GM23338 (cell line): ENCODE results near the gene YPEL2. TPM values are rescaled to one million over a fixed set of nuclear protein-coding genes. Genes with fewer than 3 reads are reported as not detected.
A peak's percentile ranks its signal among the peaks of the same experiment; 100 is the strongest.

Experiments
- ATAC-seq: fragments of 200-7000 bp; cut with Tn5 transposase; 3 replicates; pipeline ENCODE4 v1.9.1; 2020
- DNase-seq: peaks from one replicate; pipeline ENCODE4 v3.0.0-alpha.2; 2015; ENCODE audit warnings: low spot score
- H2AFZ ChIP-seq: fragments of 200-600 bp; sonication (generic); 2 replicates; pipeline ENCODE4 v1.8.0; 2016; ENCODE audit warnings: antibody characterized with exemption, mild to moderate bottlenecking, moderate library complexity
- H3F3A ChIP-seq: fragments of 200-600 bp; sonication (generic); replicated peaks from 2 replicates; pipeline ENCODE4 v1.8.0; 2017; ENCODE audit warnings: antibody characterized with exemption, mixed run types, low read depth
- H3K27ac ChIP-seq: fragments of 200-600 bp; sonication (generic); 2 replicates; pipeline ENCODE4 v1.6.1; 2016; ENCODE audit warnings: low read depth
- H3K27me3 ChIP-seq: fragments of 200-600 bp; sonication (generic); 2 replicates; pipeline ENCODE4 v1.8.0; 2016; ENCODE audit warnings: mild to moderate bottlenecking, mixed run types, moderate library complexity; ENCODE audit not compliant: insufficient read depth
- H3K36me3 ChIP-seq: fragments of 200-600 bp; sonication (generic); 2 replicates; pipeline ENCODE4 v1.8.0; 2016; ENCODE audit warnings: mild to moderate bottlenecking; ENCODE audit not compliant: insufficient read depth
- H3K4me1 ChIP-seq: fragments of 200-600 bp; sonication (generic); 2 replicates; pipeline ENCODE4 v1.8.0; 2016; ENCODE audit warnings: mild to moderate bottlenecking, moderate library complexity; ENCODE audit not compliant: insufficient read depth
- H3K4me2 ChIP-seq: fragments of 200-600 bp; sonication (generic); 2 replicates; pipeline ENCODE4 v1.7.1; 2017; ENCODE audit warnings: mixed run types
- H3K4me3 ChIP-seq: fragments of 200-600 bp; sonication (generic); 2 replicates; pipeline ENCODE4 v1.6.1; 2016; ENCODE audit warnings: mixed run types
- H3K79me2 ChIP-seq: fragments of 200-600 bp; sonication (generic); replicated peaks from 2 replicates; pipeline ENCODE4 v1.8.0; 2017; ENCODE audit warnings: mild to moderate bottlenecking; ENCODE audit not compliant: insufficient read depth
- H3K9me2 ChIP-seq: fragments of 200-600 bp; sonication (generic); 2 replicates; pipeline ENCODE4 v1.8.0; 2017; ENCODE audit not compliant: insufficient read depth
- H4K20me1 ChIP-seq: fragments of 200-600 bp; sonication (generic); replicated peaks from 2 replicates; pipeline ENCODE4 v1.8.0; 2017; ENCODE audit warnings: mild to moderate bottlenecking; ENCODE audit not compliant: insufficient read depth
- H3K27ac Mint-ChIP-seq: 2 replicates; pipeline ENCODE4 v1.8.0; 2020; ENCODE audit warnings: inconsistent platforms, mild to moderate bottlenecking, moderate library complexity, mixed read lengths
- H3K27me3 Mint-ChIP-seq: 3 replicates; pipeline ENCODE4 v1.8.0; 2022; ENCODE audit warnings: low read depth, mild to moderate bottlenecking, moderate library complexity, mixed read lengths, inconsistent platforms; ENCODE audit not compliant: insufficient read depth, poor library complexity
- H3K36me3 Mint-ChIP-seq: 3 replicates; pipeline ENCODE4 v1.8.0; 2021; ENCODE audit warnings: low read depth, mild to moderate bottlenecking, inconsistent platforms, moderate library complexity, mixed read lengths
- H3K4me1 Mint-ChIP-seq: 3 replicates; pipeline ENCODE4 v1.8.0; 2020; ENCODE audit warnings: mild to moderate bottlenecking, inconsistent platforms, mixed read lengths
- H3K4me3 Mint-ChIP-seq: 3 replicates; pipeline ENCODE4 v1.8.0; 2021; ENCODE audit warnings: moderate library complexity, mild to moderate bottlenecking, inconsistent platforms, mixed read lengths
- H3K9me3 Mint-ChIP-seq: 3 replicates; pipeline ENCODE4 v1.8.0; 2020; ENCODE audit warnings: moderate library complexity, mild to moderate bottlenecking, inconsistent platforms, mixed read lengths
- EZH2 ChIP-seq: fragments of 200-600 bp; sonication (generic); IDR thresholded peaks from one replicate; pipeline ENCODE4 v1.8.0; 2017; ENCODE audit warnings: antibody characterized with exemption, mild to moderate bottlenecking, low read depth; ENCODE audit not compliant: unreplicated experiment
- EZH2phosphoT487 ChIP-seq: fragments of 200-600 bp; sonication (generic); IDR thresholded peaks from one replicate; pipeline ENCODE4 v1.8.1; 2018; ENCODE audit warnings: antibody characterized with exemption; ENCODE audit not compliant: unreplicated experiment
- JUNB ChIP-seq: IDR thresholded peaks from one replicate; pipeline ENCODE4 v1.6.1; 2016; ENCODE audit warnings: antibody characterized with exemption; ENCODE audit not compliant: unreplicated experiment
- NANOG ChIP-seq: IDR thresholded peaks from 2 replicates; pipeline ENCODE4 v1.6.1; 2016; ENCODE audit warnings: antibody characterized with exemption, borderline replicate concordance
- POLR2AphosphoS5 ChIP-seq: IDR thresholded peaks from 2 replicates; pipeline ENCODE4 v1.6.1; 2016; ENCODE audit warnings: antibody characterized with exemption, low read depth
- STAT1 ChIP-seq: IDR thresholded peaks from one replicate; pipeline ENCODE4 v1.6.1; 2016; ENCODE audit warnings: antibody characterized with exemption; ENCODE audit not compliant: unreplicated experiment
- ZNF331 ChIP-seq: fragments of 250-450 bp; sonication (Bioruptor Pico); IDR thresholded peaks from 2 replicates; pipeline ENCODE4 v1.5.0; 2020; ENCODE audit warnings: low read depth, mild to moderate bottlenecking, moderate library complexity
- polyA plus RNA-seq: library from polyadenylated mRNA; unstranded; fragments of >200 nt; fragmentation: Nextera tagmentation; extraction: Ambion mirVana; gene quantifications from 2 replicates; pipeline ENCODE4 v1.2.1, GENCODE V29; 2016
- total RNA-seq: library from RNA; depleted of rRNA; stranded (reverse); fragments of >200 nt; shearing (Covaris generic); gene quantifications from 2 replicates; pipeline ENCODE4 v1.2.3, GENCODE V29; 2014
- TF ChIP-seq, protein P1 (sequence below): IDR thresholded peaks from one replicate; pipeline ENCODE4 v1.6.1; 2018; ENCODE audit warnings: antibody characterized with exemption; ENCODE audit not compliant: unreplicated experiment
- TF ChIP-seq, protein P2 (sequence below): IDR thresholded peaks from 2 replicates; pipeline ENCODE4 v1.6.1; 2016; ENCODE audit warnings: antibody characterized with exemption
- TF ChIP-seq, protein P3 (sequence below), 2 experiments: fragments of 200-600 bp in 1 of 2; sonication (generic) in 1 of 2; conservative IDR thresholded peaks; 2 replicates each; pipeline versions ENCODE4 v1.5.1 to v1.6.1; 2016 to 2017; ENCODE audit warnings: antibody characterized with exemption in 2 of 2, low read depth in 2 of 2, mild to moderate bottlenecking in 2 of 2, moderate library complexity in 1 of 2

Gene YPEL2
- total and polyA plus RNA-seq, 2 experiments from 2014 or later: 4.1 to 5.2 TPM

DNA sequence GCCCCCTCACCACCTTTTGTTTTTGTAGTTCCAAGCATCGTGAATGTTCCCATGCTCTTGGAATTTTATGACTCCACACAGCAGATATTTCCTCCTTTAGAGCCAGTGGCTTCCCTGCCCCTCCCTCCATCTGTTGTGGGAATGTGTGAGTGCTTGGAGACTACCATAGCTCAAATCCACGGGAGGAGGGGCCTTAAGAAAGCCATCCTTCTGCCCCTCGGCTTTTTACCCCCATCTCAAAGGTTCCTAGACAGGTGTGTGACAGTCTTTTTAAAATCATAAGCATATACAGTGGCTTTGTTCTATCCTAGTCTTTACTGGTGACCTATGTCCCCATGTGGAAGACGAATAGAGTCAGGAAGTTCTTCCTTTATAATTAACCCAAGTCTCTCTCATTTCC is 47.2 kb downstream of the YPEL2 start:
- Mint-ChIP-seq H3K27me3 (no peaks in the 10 kb centered on the region), H3K27ac (no peak overlapping the region), H3K9me3 (no peaks in the 10 kb centered on the region), H3K36me3 (no peaks in the 10 kb centered on the region), H3K4me1 (peaks cover 12% of the 10 kb centered on the region), H3K4me3 (no peak overlapping the region)
- ATAC-seq (no peak), DNase-seq (no peak)
- no peak overlapping the region for H3K27ac ChIP-seq
- 0 out of 2 replicates have a peak, but pooled peaks cover 3% of the 10 kb centered on the region for H3K9me2 ChIP-seq
- no peak overlapping the region for H2AFZ ChIP-seq
- H3K27me3 ChIP-seq: no peaks in the 10 kb centered on the region
- H3K79me2 ChIP-seq: no peaks in the 10 kb centered on the region
- H3K4me3 ChIP-seq: no peak overlapping the region
- no peak overlapping the region for H3K4me2 ChIP-seq
- peaks cover 6% of the 10 kb centered on the region; the same call in 1 of the 2 replicates for H3K4me1 ChIP-seq
- H3K36me3 ChIP-seq: no peaks in the 10 kb centered on the region
- no peaks in the 10 kb centered on the region for H4K20me1 ChIP-seq
- TF ChIP-seq, protein P1, sequence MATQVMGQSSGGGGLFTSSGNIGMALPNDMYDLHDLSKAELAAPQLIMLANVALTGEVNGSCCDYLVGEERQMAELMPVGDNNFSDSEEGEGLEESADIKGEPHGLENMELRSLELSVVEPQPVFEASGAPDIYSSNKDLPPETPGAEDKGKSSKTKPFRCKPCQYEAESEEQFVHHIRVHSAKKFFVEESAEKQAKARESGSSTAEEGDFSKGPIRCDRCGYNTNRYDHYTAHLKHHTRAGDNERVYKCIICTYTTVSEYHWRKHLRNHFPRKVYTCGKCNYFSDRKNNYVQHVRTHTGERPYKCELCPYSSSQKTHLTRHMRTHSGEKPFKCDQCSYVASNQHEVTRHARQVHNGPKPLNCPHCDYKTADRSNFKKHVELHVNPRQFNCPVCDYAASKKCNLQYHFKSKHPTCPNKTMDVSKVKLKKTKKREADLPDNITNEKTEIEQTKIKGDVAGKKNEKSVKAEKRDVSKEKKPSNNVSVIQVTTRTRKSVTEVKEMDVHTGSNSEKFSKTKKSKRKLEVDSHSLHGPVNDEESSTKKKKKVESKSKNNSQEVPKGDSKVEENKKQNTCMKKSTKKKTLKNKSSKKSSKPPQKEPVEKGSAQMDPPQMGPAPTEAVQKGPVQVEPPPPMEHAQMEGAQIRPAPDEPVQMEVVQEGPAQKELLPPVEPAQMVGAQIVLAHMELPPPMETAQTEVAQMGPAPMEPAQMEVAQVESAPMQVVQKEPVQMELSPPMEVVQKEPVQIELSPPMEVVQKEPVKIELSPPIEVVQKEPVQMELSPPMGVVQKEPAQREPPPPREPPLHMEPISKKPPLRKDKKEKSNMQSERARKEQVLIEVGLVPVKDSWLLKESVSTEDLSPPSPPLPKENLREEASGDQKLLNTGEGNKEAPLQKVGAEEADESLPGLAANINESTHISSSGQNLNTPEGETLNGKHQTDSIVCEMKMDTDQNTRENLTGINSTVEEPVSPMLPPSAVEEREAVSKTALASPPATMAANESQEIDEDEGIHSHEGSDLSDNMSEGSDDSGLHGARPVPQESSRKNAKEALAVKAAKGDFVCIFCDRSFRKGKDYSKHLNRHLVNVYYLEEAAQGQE: no peak
- TF ChIP-seq, protein P2, sequence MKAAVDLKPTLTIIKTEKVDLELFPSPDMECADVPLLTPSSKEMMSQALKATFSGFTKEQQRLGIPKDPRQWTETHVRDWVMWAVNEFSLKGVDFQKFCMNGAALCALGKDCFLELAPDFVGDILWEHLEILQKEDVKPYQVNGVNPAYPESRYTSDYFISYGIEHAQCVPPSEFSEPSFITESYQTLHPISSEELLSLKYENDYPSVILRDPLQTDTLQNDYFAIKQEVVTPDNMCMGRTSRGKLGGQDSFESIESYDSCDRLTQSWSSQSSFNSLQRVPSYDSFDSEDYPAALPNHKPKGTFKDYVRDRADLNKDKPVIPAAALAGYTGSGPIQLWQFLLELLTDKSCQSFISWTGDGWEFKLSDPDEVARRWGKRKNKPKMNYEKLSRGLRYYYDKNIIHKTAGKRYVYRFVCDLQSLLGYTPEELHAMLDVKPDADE: no peak
- TF ChIP-seq ZNF331: no peak
- no peak for TF ChIP-seq NANOG
- TF ChIP-seq, protein P3, sequence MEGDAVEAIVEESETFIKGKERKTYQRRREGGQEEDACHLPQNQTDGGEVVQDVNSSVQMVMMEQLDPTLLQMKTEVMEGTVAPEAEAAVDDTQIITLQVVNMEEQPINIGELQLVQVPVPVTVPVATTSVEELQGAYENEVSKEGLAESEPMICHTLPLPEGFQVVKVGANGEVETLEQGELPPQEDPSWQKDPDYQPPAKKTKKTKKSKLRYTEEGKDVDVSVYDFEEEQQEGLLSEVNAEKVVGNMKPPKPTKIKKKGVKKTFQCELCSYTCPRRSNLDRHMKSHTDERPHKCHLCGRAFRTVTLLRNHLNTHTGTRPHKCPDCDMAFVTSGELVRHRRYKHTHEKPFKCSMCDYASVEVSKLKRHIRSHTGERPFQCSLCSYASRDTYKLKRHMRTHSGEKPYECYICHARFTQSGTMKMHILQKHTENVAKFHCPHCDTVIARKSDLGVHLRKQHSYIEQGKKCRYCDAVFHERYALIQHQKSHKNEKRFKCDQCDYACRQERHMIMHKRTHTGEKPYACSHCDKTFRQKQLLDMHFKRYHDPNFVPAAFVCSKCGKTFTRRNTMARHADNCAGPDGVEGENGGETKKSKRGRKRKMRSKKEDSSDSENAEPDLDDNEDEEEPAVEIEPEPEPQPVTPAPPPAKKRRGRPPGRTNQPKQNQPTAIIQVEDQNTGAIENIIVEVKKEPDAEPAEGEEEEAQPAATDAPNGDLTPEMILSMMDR (conservative IDR thresholded peaks at IDR 0.05; ENCODE audit: low read depth in 2 of 2): no peak
- H3F3A ChIP-seq: no peaks in the 10 kb centered on the region

DNA sequence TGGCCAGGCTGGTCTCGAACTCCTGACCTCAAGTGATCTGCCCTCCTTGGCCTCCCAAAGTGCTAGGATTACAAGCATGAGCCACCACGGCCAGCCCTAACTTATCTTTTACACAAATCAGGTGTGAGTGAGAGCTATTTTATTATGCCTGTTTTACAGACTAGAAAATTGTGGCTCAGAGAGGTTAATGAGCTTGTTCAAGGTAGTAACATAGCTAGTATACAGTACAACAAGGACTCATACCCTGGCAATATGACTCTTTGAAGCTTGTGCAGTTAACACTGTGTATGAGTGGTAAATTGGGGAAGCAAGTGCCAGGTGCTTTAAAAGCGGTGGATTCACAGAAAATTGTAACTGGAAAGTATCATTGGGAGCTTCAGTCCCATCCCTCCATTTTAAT is 49.0 kb downstream of the YPEL2 start:
- Histone ChIP-seq H3K4me2 (peak overlapping the region; percentile 43; the same call in 1 of the 2 replicates), H4K20me1 (no peaks in the 10 kb centered on the region), H3K36me3 (no peaks in the 10 kb centered on the region), H3K4me1 (peaks cover 6% of the 10 kb centered on the region; the same call in 1 of the 2 replicates), H3K4me3 (no peak overlapping the region), H3F3A (no peaks in the 10 kb centered on the region), H3K27ac (no peak overlapping the region), H3K9me2 (no peaks in the 10 kb centered on the region), H3K79me2 (no peaks in the 10 kb centered on the region), H3K27me3 (no peaks in the 10 kb centered on the region), H2AFZ (no peak overlapping the region)
- Mint-ChIP-seq H3K4me3 (no peak overlapping the region), H3K9me3 (no peaks in the 10 kb centered on the region), H3K27me3 (no peaks in the 10 kb centered on the region), H3K4me1 (peaks cover 8% of the 10 kb centered on the region), H3K36me3 (no peaks in the 10 kb centered on the region), H3K27ac (no peak overlapping the region)
- DNase-seq: no peak
- no peak for ATAC-seq
- TF ChIP-seq POLR2AphosphoS5 (no peak), EZH2phosphoT487 (no peak), JUNB (no peak), NANOG (no peak), EZH2 (no peak), STAT1 (no peak), ZNF331 (no peak)
- TF ChIP-seq, protein P3 (conservative IDR thresholded peaks at IDR 0.05; ENCODE audit: low read depth in 2 of 2): no peak
- TF ChIP-seq, protein P1: no peak
- TF ChIP-seq, protein P2: no peak
